Omental fat pad (tissue), 4 donors: Measurements from ENCODE around the gene CD6. TPM values are rescaled to one million over a fixed set of nuclear protein-coding genes. Genes with fewer than 3 reads are reported as not detected.
"Not testable (repeated sequence)": the region's sequence is repeated elsewhere in the genome, so short reads cannot be mapped to it uniquely, and the experiment has no call there.

Source experiments
- ATAC-seq: fragments of 150-250 bp; one replicate; pipeline ENCODE4 v1.9.1; 2016; ENCODE audit warnings: mild to moderate bottlenecking, moderate library complexity; ENCODE audit not compliant: low FRiP score
- DNase-seq: peaks from one replicate; pipeline ENCODE4 v3.0.0-alpha.2; 2019; ENCODE audit warnings: low spot score
- total RNA-seq, 4 donors: library from RNA; depleted of rRNA; stranded (reverse); fragments of >200 nt; gene quantifications; one replicate each; pipeline ENCODE4 v1.1.0, GENCODE V29; 2016
- TF ChIP-seq, protein P1 (sequence below), 3 donors: fragments of 450-650 bp; IDR thresholded peaks; one replicate each; pipeline ENCODE4 v1.5.1; 2016 to 2017; ENCODE audit warnings: antibody characterized with exemption in 3 of 3, mild to moderate bottlenecking in 3 of 3, moderate library complexity in 2 of 3

Gene CD6
- total RNA-seq, 4 donors from 2014 or later: 0.79 to 6.5 (median 2.2) TPM

DNA sequence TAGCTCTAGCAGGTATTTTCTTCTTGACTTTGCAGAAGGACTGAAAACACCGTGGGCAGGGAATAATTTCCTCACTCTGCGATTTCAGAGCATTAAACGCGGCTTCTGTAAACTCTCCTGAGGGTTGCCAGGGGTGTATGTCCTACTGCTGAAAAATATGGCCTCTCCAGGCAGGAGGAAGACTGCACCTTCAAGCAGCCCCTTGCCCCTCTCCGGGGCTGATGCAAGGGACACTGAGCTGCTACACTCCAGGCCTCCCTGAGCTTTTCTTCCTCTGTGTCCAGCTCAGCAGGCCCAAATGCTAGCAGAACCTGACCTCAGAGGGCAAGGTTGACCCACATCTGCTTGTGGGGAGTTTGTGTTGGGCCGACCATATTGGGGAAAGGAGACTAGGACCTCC, 2.2 kb downstream of the CD6 start:
- no peak for DNase-seq
- ATAC-seq: no peak
- TF ChIP-seq, protein P1, sequence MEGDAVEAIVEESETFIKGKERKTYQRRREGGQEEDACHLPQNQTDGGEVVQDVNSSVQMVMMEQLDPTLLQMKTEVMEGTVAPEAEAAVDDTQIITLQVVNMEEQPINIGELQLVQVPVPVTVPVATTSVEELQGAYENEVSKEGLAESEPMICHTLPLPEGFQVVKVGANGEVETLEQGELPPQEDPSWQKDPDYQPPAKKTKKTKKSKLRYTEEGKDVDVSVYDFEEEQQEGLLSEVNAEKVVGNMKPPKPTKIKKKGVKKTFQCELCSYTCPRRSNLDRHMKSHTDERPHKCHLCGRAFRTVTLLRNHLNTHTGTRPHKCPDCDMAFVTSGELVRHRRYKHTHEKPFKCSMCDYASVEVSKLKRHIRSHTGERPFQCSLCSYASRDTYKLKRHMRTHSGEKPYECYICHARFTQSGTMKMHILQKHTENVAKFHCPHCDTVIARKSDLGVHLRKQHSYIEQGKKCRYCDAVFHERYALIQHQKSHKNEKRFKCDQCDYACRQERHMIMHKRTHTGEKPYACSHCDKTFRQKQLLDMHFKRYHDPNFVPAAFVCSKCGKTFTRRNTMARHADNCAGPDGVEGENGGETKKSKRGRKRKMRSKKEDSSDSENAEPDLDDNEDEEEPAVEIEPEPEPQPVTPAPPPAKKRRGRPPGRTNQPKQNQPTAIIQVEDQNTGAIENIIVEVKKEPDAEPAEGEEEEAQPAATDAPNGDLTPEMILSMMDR (IDR thresholded peaks at IDR 0.05): no peak

DNA sequence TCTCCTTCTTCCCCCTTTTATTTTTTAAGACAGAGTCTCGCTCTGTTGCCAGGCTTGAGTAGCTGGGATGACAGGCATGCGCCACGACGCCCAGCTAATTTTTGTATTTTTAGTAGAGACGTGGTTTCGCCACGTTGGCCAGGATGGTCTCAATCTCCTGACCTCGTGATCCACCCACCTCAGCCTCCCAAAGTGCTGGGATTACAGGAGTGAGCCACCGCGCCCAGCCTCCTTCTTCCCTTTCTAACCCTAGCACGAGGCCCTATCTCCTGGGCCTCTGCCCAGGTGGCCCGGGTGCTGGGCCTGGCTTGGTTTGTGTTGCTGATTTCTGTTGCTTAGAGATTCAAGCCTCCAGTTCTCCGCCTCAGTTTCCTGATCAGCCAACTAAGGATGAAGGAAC, 2.8 kb downstream of the CD6 start:
- ATAC-seq, DNase-seq: not testable (repeated sequence)

DNA sequence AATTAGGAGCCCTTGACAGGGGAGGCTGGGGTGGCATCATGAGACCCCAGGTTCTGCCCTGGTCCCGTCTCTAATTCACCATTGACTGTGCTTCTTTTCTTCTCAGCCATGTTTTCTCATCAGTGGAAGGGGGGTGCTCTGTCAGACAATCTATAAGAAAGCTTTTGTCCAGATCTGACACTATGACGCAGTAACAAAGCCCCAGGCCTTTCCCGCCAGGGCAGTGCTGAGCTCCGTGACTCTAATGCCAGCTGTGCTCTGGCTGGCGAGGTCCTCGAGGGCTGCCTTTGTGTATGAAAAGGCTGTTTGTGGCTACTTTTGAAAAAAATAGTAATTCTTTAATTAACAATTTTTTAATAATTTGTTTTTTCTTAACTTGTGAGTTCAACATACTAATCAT, 3.2 kb downstream of the CD6 start:
- TF ChIP-seq, protein P1 (IDR thresholded peaks at IDR 0.05): no peak
- DNase-seq: no peak
- no peak for ATAC-seq

DNA sequence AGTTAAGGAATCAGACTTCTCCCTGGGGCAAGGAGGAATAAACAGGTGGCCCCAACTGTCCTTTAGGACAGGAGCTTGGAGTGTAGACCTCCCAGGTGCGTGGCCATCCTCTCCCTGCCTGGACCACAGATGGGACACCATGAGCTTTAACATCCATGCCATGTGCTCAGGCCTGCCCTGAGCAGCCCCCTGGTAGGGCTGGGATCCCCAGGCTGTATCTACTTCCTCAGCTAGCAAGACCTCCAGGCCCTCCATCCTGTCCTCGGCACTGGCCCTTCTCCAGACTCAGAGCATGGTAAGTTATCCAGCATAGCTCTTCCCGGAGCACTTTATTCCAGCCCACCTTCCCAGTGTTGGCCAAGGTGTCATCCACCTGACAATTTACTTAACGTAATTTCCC, 5.7 kb downstream of the CD6 start:
- TF ChIP-seq, protein P1 (IDR thresholded peaks at IDR 0.05): no peak
- no peak for ATAC-seq
- DNase-seq: no peak

DNA sequence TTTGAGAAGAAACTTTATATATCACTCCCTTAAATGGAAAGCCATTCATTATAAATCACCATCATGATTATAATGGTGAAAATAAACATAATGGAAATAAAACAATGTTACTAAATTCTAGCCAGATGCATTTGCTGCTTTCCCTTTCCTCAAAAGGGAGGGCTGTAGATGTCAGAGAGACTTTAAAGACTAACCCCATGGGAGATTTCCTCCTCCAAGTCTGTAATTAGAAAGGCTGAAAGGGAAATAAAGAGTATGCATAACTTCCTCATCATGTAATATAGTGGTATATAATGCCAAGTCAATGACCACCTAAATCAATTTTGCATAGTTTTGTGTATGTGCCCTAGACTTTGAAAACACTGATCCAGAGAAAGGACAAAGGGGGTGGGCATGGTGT, 6.4 kb downstream of the CD6 start:
- TF ChIP-seq, protein P1 (IDR thresholded peaks at IDR 0.05): no peak
- DNase-seq: no peak
- no peak for ATAC-seq

DNA sequence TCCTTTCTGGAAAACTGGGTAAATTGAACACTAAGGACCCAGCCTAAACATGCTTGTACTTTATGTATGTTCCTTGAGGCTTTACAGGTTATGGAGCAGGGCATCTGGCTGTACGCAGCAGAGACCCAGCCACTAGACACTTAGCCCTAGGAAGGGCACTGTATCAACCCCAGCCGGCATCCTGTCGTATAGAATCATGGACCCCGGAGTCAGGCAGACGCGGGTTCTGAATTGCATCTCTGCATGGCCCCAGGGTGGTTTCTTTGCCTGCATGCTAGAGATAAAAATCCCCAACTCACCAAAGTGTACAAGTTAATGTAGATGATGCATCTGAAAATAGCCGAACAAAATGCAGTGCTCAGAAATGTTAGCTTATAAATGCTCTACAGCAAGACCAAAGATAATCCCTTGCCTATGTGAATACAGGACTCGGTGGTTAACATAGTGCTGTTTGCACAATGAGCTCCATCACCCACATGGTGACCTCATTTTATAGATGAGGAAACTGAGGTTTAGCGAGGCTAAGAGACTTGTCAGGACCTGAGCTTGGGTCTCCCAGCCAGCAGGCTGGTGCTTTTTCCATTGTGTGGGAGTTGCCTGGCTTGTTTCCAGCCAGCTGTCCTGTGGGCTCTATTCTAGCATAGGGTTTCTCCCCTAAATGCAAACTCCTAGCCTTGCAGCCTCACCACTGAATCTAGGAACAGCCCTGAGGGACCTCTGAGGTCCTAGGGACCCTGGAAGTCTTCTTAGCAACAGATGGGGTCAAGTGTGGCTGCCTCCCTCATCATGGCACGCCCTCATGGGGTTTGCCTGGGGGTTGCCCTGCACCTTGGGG, 7.3 kb downstream of the CD6 start:
- TF ChIP-seq, protein P1 (IDR thresholded peaks at IDR 0.05): no peak
- DNase-seq (no peak), ATAC-seq (no peak)

DNA sequence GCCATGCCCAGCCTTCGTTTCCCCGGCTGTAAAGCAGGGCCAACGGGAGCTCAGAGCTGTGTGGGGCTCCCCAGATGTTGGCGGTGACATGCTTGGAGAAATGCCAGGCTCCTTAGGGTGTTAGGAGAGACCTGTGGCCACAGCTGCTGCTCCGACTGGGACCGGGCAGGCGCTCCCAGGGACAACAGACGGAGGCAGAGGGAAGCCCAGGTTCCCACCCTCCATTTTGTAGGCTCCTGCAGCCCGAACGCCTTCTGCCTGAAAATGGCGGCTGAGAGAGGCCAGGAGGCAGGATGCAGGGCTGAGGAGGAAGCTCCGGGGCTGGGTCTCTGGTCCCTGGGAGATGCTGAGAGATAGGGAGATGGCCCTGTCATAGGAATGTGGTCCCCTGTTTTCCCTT, 10.0 kb downstream of the CD6 start:
- TF ChIP-seq, protein P1 (IDR thresholded peaks at IDR 0.05): no peak
- no peak for DNase-seq
- ATAC-seq: no peak
